GM21526 (cell line): ENCODE results near the gene MALT1.
"Not testable (repeated sequence)": the region's sequence is repeated elsewhere in the genome, so short reads cannot be mapped to it uniquely, and the experiment has no call there.

Source experiments
- ATAC-seq: cut with Tn5 transposase; IDR thresholded peaks from one replicate; pipeline ENCODE4 v1.9.1; 2021; ENCODE audit warnings: moderate library complexity; ENCODE audit not compliant: unreplicated experiment, low FRiP score

Gene MALT1

GRCh38 chr18:58650830-58651229 is 20.4 kb upstream of the MALT1 start:
- ATAC-seq: not testable (repeated sequence)

DNA sequence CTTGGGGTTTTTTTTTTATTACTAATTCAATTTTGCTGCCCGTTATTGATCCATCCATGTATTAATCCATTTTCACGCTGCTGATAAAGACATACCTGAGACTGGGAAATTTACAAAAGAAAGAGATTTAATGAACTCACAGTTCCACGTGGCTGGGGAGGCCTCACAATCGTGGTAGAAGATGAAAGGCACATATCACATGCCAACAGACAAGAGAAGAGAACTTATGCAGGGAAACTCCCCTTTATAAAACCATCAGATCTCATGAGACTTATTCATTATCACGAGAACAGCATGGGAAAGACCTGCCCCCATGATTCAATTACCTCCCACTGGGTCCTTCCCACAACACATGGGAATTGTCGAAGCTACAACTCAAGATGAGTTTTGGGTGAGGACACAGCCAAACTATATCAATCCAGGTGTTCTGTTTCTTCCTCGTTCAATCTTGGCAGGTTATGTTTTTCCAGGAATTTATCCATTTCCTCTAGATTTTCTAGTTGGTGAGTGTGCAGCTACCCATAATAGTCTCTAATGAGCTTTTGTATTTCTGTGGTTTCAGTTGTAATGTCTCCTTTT is 18.0 kb upstream of the MALT1 start:
- ATAC-seq: not testable (repeated sequence)

DNA sequence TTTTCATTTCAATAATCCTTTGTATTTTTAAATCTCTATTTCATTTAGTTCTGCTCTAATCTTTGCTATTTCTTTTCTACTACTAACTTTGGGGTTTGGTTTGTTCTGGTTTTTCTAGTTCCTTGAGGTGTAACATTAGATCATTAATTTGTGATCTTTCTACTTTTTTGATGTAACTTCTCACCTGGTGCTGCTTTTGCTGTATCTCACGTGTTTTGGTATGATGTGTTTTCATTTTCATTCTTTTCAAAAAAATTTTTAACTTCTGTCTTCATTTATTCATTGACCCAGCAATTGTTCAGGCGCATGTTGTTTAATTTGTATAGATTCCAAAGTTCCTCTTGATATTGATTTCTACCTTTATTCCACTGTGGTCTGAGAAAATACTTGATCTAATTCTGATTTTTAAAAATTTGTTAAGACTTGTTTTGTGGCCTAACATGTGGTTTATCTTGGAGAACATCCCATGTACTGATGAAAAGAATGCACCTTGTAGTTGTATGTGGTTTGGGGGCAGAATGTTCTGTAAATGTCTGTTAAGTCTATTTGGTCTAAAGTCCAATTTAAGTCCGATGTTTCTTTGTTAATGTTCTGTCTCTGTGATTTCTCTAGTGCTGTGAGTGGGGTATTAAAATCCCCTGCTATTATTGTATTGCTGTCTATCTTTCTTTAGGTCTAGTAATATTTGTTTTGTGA is 17.3 kb upstream of the MALT1 start:
- no peak for ATAC-seq

GRCh38 chr18:58654896-58655614 is 16.2 kb upstream of the MALT1 start:
- ATAC-seq: no peak

DNA sequence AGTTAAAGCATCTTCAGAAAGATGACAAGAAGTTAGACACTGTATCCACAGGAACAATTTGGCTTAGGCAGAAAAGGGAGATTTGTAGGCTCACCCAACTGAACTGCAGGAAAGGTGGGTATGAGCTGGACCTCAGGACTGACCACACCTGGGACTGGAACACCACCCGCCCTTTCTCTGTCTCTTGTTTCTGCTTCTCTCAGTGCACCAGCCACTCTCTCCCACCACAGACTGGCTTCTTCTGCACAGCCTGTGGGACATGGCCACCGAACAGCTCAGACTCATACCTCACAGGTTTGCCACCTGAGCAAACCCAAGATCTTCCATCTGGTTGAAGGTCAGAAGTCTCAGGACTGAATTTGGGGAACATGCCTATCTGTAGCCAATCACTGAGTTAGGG is 14.2 kb upstream of the MALT1 start:
- ATAC-seq: no peak

GRCh38 chr18:58657494-58657893 is 13.8 kb upstream of the MALT1 start:
- no peak for ATAC-seq

- no peak for ATAC-seq
Observed at GRCh38 chr18:58659691-58660090, 11.6 kb upstream of the MALT1 start.

DNA sequence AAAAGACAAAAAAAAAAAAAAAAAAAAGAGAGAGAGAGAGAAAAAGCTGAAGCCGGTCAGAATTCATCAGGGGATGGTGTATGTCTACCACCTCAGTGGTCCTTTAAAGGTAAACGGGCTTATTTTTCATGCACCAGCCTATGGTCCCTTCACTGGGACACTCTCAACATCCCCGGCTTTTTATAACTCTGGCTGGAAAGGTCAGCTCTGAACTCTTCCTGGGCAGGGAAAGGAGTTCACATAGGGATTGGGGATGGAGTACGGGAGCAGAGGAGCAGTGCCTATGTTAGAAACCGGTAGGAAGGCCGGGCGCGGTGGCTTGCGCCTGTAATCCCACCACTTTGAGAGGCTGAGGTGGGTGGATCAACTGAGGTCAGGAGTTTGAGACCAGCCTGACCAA is 10.3 kb upstream of the MALT1 start:
- no peak for ATAC-seq

DNA sequence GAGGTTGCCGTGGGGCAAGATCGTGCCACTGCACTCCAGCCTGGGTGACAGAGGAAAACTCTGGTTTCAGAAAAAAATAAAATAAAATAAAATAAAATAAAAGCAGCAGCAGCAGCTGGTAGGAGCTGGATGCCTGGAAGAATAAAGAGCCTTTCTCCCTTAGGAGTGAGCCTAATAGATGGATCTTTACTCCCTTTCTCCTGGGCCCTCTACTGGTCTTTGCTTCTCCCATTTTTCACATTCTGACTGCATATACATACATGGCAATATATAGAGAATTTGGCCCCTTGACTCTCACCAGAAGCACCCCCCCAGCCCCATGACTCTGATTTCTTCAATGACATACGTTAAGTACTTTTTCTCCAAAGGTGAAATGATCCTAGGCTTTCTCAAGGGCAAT is 9.8 kb upstream of the MALT1 start:
- ATAC-seq: no peak

DNA sequence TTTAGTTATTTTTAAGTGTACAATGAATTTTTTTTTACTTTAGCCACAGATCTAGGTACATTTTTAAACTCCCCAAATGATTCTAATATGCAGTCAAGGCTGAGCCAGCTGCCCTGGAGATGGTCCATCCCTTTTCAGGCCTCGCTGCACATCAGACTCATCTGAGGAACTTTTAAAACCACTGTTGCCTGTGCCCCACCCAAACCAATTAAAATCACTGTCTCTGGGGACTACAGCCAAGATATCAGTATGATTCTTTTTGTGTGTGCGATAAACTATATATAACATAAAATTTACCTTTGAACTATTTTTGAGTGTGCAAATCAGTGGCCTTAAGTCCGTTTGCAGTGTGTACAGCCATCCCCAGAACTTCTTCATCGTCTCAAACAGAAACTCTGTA is 9.1 kb upstream of the MALT1 start:
- no peak for ATAC-seq

DNA sequence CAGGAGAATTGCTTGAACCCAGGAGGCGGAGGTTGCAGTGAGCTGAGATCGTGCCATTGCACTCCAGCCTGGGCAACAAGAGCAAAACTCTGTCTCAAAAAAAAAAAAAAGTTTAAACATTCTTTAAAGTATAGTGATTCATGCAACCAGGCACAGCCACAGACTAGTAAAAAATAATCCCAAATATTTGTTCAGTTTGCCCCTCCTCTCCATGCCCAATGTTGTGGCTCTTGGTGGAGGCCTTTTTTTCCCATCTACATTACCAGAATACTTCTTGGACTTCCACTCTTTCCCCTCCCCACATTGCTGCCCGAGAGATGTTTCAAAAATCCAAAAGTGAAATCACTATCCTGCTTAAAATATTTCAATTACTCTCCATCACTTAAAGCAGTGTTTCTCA is 5.1 kb upstream of the MALT1 start:
- no peak for ATAC-seq

- ATAC-seq: no peak
Observed at GRCh38 chr18:58668211-58668610, 3.1 kb upstream of the MALT1 start.

- ATAC-seq: no peak
Observed at GRCh38 chr18:58668897-58669296, 2.4 kb upstream of the MALT1 start.

DNA sequence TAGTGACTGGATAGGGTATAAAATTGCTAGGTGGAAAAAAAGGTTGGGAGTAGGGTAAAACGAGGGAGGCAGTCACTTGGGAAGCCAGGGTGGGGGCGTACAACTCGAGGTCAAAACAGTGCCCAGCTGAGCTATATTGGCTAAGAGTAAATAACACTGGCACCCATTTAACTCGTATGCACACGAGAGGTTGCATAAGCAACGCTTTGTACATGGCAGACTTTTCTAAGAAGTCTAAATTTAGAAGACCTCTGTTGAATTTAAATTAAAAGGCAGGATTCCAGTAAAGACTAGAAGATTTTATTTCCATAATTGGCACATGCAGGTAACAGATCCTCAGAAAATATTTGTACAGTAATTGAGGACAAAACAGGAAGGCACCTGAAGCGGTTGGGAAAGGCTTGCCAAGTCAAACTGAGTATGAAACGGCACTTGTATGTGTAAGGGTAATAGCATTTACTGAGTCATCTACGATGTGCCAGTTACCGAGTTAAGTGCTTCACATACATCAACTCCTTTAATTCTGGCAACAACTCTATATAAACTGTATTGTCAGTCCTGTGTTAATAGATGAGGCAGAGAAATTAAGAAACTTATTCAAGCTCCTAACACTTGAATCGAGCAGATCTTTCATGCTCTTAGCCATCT is 1.4 kb upstream of the MALT1 start:
- ATAC-seq: no peak

DNA sequence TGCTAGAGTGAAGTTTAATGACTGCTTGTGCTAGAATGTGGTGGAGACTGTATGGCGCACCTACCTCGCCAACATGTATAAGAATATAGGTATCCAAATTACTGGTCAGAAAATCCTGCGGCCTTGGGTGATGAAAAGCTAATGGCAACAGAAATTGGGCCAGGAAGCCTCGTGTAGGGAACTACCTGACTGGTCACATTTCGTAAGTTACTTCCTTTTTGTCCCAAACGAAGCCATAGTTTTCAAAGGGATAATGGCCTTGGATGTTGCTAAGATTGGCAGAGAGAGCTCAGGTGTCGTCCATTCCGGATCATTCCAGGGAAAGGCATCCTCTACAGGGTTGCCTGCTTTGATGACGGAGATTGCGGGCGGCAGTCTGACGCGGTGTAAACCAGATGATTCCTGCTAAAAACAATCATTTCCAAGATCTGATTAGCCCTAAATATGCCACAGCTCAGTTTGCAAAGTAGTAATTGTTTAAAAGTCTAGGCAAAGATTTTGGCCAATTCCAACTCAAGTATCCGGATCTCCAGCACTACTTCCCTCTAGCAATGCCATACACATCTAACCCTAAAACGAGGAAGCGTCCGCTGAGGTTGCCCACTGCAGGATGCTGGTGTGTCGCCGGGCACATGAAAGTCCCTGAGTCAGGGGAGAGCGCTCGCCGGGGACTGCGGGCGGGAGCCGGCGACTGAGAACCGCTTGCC is 708 bp upstream of the MALT1 start:
- ATAC-seq: no peak

GRCh38 chr18:58671632-58672564 is 633 bp downstream of the MALT1 start:
- peak; percentile 20 for ATAC-seq

- ATAC-seq: no peak
Observed at GRCh38 chr18:58674159-58674558, 2.9 kb downstream of the MALT1 start.

GRCh38 chr18:58674863-58675472 is 3.7 kb downstream of the MALT1 start:
- ATAC-seq: no peak

GRCh38 chr18:58676270-58676669 is 5.0 kb downstream of the MALT1 start:
- ATAC-seq: no peak
